PC-9 (cell line): ENCODE measurements around the gene CX3CR1. TPM values are rescaled to one million over a fixed set of nuclear protein-coding genes. Genes with fewer than 3 reads are reported as not detected.

Experiments used
- BruUV-seq: library from RNA; stranded (reverse); fragments of 400-500 nt; replicated peaks from 2 replicates; lab custom pipeline; 2021; lab: Mats Ljungman, UMichigan
- CTCF ChIA-PET: fragments of 300-600 bp; sonication (Branson Sonifier 250); formaldehyde crosslinking; loops from one replicate; lab custom pipeline; 2022; ENCODE audit warnings: antibody characterized with exemption; lab: Charles Lee
- POLR2A ChIA-PET: fragments of 300-600 bp; sonication (Branson Sonifier 250); formaldehyde crosslinking; loops from one replicate; lab custom pipeline; 2022; ENCODE audit warnings: antibody characterized with exemption; ENCODE audit not compliant: unreplicated experiment; lab: Charles Lee
- DNase-seq, 2 experiments: peaks; one replicate each; pipeline versions ENCODE4 v3.0.0 to v3.0.0-alpha.2; 2015 to 2022; ENCODE audit warnings: mixed read lengths in 1 of 2
- H2AFZ ChIP-seq: fragments of 200-600 bp; sonication (generic); 2 replicates; pipeline ENCODE4 v1.8.1; 2017; ENCODE audit warnings: antibody characterized with exemption
- H3F3A ChIP-seq: fragments of 200-600 bp; sonication (generic); 2 replicates; pipeline ENCODE4 v1.8.1; 2017; ENCODE audit warnings: antibody characterized with exemption, mild to moderate bottlenecking, low read depth; ENCODE audit not compliant: insufficient read depth
- H3K27ac ChIP-seq: fragments of 200-600 bp; sonication (generic); 2 replicates; pipeline ENCODE4 v1.6.1; 2016; ENCODE audit warnings: mixed run types
- H3K27me3 ChIP-seq: fragments of 200-600 bp; sonication (generic); 2 replicates; pipeline ENCODE4 v1.6.1; 2016; ENCODE audit warnings: low read depth, mixed run types; ENCODE audit not compliant: insufficient read depth
- H3K36me3 ChIP-seq: fragments of 200-600 bp; sonication (generic); 2 replicates; pipeline ENCODE4 v1.6.1; 2016; ENCODE audit warnings: low read depth, mixed run types
- H3K4me1 ChIP-seq: fragments of 200-600 bp; sonication (generic); replicated peaks from 2 replicates; pipeline ENCODE4 v1.6.1; 2016; ENCODE audit warnings: mixed run types; ENCODE audit not compliant: insufficient read depth
- H3K4me2 ChIP-seq: fragments of 200-600 bp; sonication (generic); 2 replicates; pipeline ENCODE4 v1.6.1; 2017; ENCODE audit warnings: mixed run types
- H3K4me3 ChIP-seq: fragments of 200-600 bp; sonication (generic); 2 replicates; pipeline ENCODE4 v1.6.1; 2016; ENCODE audit warnings: mixed run types
- H3K79me2 ChIP-seq: fragments of 200-600 bp; sonication (generic); 2 replicates; pipeline ENCODE4 v1.6.1; 2017; ENCODE audit warnings: low read depth, mixed run types
- H3K9me2 ChIP-seq: fragments of 200-600 bp; sonication (generic); 2 replicates; pipeline ENCODE4 v1.8.1; 2017; ENCODE audit warnings: mild to moderate bottlenecking; ENCODE audit not compliant: insufficient read depth
- H3K9me3 ChIP-seq: fragments of 200-600 bp; sonication (generic); 2 replicates; pipeline ENCODE4 v1.8.1; 2016; ENCODE audit warnings: low read depth; ENCODE audit not compliant: insufficient read depth
- H4K20me1 ChIP-seq: fragments of 200-600 bp; sonication (generic); 2 replicates; pipeline ENCODE4 v1.8.1; 2017; ENCODE audit not compliant: insufficient read depth
- EZH2 ChIP-seq: fragments of 200-600 bp; sonication (generic); IDR thresholded peaks from 2 replicates; pipeline ENCODE4 v1.8.0; 2017; ENCODE audit warnings: antibody characterized with exemption, low read depth
- intact Hi-C: fragments of 100-400 bp; cut with micrococcal nuclease; formaldehyde crosslinking; loops from one replicate; pipeline ENCODE4 v1.10.0; 2022; ENCODE audit not compliant: unreplicated experiment
- total RNA-seq: library from RNA; stranded (reverse); gene quantifications from 2 replicates; pipeline ENCODE4 v1.2.3, GENCODE V29; 2021
- TF ChIP-seq, protein P1 (sequence below): fragments of 200-600 bp; sonication (generic); conservative IDR thresholded peaks from 2 replicates; pipeline ENCODE4 v1.6.1; 2017; ENCODE audit warnings: mixed run types, antibody characterized with exemption, mild to moderate bottlenecking, moderate library complexity

The CX3CR1 gene
- total RNA-seq, 1 experiment from 2014 or later: not detected

DNA sequence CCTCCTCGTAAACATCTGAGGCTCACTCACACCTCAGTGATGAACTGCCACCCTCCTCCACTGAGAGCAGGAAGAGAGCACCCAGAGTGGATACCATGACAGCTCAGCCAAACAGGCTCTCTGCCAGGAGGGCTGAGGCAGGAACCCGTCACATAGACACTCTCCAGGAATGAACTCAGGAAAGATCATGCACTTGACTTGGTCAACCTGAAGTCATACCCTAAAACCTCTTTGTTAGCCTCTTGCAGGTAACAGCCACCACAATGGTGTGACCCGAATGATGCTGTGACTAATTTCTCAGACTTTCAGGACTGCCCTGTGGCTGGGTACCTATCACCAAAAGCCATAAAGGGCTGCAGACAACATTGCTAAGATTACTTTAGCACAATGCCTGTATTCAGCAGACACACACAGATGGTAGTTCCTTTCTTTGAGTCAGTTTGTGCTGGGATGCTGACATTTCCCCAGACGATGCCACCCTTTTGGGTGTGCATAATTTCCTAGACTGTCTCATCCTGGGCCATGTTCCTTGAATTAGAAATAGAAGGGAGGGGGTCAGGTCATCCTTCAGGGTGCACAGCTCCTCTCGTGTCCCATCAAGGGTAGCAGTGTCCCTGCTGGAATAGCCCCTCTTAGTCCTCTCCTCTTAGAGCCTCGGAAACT, 30.3 kb downstream of the CX3CR1 start:
- Histone ChIP-seq H3K4me3 (no peak overlapping the region), H3K36me3 (no peaks in the 10 kb centered on the region), H2AFZ (no peak overlapping the region), H3K4me1 (no peaks in the 10 kb centered on the region), H3K9me3 (no peaks in the 10 kb centered on the region), H4K20me1 (no peaks in the 10 kb centered on the region), H3K4me2 (no peak overlapping the region), H3K9me2 (no peaks in the 10 kb centered on the region), H3K27me3 (peaks cover 48% of the 10 kb centered on the region), H3F3A (no peaks in the 10 kb centered on the region), H3K27ac (no peak overlapping the region), H3K79me2 (no peaks in the 10 kb centered on the region)
- no peak for DNase-seq
- no TSS peak for BruUV-seq
- POLR2A ChIA-PET: no interaction called here
- TF ChIP-seq EZH2: no peak
- TF ChIP-seq, protein P1, sequence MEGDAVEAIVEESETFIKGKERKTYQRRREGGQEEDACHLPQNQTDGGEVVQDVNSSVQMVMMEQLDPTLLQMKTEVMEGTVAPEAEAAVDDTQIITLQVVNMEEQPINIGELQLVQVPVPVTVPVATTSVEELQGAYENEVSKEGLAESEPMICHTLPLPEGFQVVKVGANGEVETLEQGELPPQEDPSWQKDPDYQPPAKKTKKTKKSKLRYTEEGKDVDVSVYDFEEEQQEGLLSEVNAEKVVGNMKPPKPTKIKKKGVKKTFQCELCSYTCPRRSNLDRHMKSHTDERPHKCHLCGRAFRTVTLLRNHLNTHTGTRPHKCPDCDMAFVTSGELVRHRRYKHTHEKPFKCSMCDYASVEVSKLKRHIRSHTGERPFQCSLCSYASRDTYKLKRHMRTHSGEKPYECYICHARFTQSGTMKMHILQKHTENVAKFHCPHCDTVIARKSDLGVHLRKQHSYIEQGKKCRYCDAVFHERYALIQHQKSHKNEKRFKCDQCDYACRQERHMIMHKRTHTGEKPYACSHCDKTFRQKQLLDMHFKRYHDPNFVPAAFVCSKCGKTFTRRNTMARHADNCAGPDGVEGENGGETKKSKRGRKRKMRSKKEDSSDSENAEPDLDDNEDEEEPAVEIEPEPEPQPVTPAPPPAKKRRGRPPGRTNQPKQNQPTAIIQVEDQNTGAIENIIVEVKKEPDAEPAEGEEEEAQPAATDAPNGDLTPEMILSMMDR: no peak
- CTCF ChIA-PET: no interaction called here
- intact Hi-C loops: no loop called here

DNA sequence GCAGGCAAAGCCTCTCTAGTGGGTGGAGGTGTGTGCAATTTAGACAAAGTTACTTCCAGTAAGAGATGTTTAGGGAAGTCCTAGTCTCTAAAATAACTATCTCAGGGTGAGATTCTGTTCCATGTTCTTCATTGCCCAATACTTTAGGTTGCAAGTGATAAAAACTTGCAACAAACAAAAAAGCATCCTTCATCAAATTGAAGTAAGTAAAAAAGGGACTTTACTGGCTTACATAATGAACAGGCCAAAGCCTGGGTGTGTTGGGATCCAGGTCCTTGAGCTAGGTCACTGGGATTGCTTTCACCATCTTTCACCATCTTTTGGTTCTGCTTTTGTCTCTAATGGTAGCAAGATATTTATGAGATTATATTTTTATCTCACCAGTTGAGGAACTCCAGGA, 38.3 kb downstream of the CX3CR1 start:
- Histone ChIP-seq H3K4me2 (no peak overlapping the region), H3K9me2 (no peaks in the 10 kb centered on the region), H3K4me1 (no peaks in the 10 kb centered on the region), H3K27ac (no peak overlapping the region), H3K79me2 (no peaks in the 10 kb centered on the region), H2AFZ (no peak overlapping the region), H3K9me3 (no peaks in the 10 kb centered on the region), H3K4me3 (no peak overlapping the region), H4K20me1 (no peaks in the 10 kb centered on the region), H3K36me3 (no peaks in the 10 kb centered on the region), H3F3A (no peaks in the 10 kb centered on the region), H3K27me3 (peaks cover 67% of the 10 kb centered on the region)
- ChIA-PET POLR2A (no interaction called here), CTCF (no interaction called here)
- intact Hi-C loops: no loop called here
- DNase-seq: no peak
- BruUV-seq: no TSS peak
- TF ChIP-seq, protein P1: no peak
- no peak for TF ChIP-seq EZH2

DNA sequence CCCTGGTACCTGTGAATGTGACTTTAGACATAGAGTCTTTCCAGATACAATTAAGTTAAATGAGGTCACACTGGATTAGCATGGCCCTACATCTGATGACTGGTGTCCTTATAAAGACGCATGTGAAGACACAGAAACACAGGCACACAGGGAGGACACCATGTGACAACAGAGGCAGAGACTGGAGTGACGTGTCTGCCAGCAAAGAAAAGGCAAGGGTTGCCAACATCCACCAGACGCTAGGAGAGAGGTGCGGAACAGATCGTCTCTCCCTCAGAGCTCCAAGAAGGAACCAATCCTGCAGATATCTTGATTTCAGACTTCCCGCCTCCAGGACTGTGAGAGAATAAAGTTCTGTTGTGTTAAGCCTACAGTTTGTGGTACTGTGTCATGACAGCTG, 42.8 kb downstream of the CX3CR1 start:
- no peaks in the 10 kb centered on the region for H3K9me2 ChIP-seq
- CTCF ChIA-PET: no interaction called here
- H3K27ac ChIP-seq: no peak overlapping the region

More for the DNA sequence above, 42.8 kb downstream of the CX3CR1 start:
- Histone ChIP-seq H3F3A (no peaks in the 10 kb centered on the region), H2AFZ (no peak overlapping the region), H3K4me3 (no peak overlapping the region), H3K36me3 (no peaks in the 10 kb centered on the region), H3K79me2 (no peaks in the 10 kb centered on the region), H3K9me3 (no peaks in the 10 kb centered on the region), H3K4me1 (no peaks in the 10 kb centered on the region), H3K27me3 (peaks cover 76% of the 10 kb centered on the region), H4K20me1 (no peaks in the 10 kb centered on the region), H3K4me2 (no peak overlapping the region)
- BruUV-seq: no TSS peak
- no peak for TF ChIP-seq EZH2
- TF ChIP-seq, protein P1: no peak
- DNase-seq: no peak
- POLR2A ChIA-PET: no interaction called here
- intact Hi-C loops: no loop called here
